ENCODE measurements around the gene C10orf67. TPM values are rescaled to one million over a fixed set of nuclear protein-coding genes. Genes with fewer than 3 reads are reported as not detected.

Gene C10orf67
- total RNA-seq, 1 donor from 2014 or later: not detected

DNA sequence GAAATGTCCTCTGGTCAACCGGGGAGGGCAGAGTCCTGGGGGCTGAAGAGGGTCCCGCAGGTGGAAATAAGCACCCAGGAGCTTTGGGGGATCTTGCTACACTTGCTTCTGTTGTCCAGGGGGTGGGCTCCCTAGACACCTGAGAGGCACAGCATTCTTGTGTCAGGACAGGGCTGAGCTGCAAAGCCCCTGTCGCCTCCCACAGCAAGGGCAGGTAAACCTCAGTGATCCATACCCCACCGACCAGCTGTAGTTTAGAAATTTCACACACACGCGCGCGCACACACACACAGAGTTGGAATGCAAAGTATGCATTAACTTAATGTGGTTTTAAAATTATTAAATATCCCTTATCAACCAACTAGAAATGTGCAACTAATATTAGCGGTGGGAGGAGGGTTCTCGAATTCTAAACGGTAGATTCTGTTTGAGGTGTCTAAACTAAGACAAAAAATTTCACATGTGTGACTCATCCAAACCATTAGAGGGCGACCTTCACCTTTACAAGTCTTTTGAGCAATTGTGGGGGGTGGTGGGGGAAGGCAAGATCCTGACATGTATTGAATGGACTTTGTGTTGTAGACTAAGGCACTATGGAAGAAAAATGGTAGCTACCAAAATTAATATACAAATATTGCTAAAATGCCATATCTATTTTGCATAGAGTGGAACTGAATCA is 186.8 kb downstream of the C10orf67 start:
- intact Hi-C loops (cut with DNase I): no loop called here
- H3K4me3 ChIP-seq: no peak overlapping the region
- DNase-seq (ENCODE audit: extremely low spot score in 2 of 2): no peak

DNA sequence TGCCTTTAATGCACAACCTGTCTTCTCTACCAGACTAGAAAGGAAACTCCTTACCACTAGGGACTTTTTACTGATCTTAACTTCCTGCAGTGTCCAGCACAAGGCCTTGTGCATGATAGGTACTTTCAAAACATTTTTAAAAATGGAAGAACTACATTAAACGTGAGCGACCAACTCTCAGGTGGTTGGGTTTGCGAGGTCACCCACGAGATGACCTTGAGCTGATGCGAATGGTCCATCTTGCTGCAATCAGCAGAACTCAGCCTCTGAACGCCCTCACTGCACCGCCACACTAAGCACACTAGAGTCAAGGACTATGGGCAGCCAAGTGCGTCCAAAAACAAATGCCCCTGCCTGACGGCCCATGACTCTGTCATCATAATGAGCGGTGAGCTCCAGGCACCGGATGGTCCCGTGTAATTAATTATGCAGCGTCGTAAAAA is 187.3 kb downstream of the C10orf67 start:
- Histone ChIP-seq H3K4me3 (no peak overlapping the region), H3K4me1 (no peaks in the 10 kb centered on the region), H3K27ac (no peak overlapping the region), H3K36me3 (no peaks in the 10 kb centered on the region), H3K27me3 (no peaks in the 10 kb centered on the region), H3K9me3 (no peaks in the 10 kb centered on the region)
- TF ChIP-seq POLR2AphosphoS5 (IDR thresholded peaks at IDR 0.05; ENCODE audit: insufficient read depth in 1 of 2, low read depth in 1 of 2) (no peak), POLR2A (IDR thresholded peaks at IDR 0.05) (no peak)
- TF ChIP-seq, protein P1, sequence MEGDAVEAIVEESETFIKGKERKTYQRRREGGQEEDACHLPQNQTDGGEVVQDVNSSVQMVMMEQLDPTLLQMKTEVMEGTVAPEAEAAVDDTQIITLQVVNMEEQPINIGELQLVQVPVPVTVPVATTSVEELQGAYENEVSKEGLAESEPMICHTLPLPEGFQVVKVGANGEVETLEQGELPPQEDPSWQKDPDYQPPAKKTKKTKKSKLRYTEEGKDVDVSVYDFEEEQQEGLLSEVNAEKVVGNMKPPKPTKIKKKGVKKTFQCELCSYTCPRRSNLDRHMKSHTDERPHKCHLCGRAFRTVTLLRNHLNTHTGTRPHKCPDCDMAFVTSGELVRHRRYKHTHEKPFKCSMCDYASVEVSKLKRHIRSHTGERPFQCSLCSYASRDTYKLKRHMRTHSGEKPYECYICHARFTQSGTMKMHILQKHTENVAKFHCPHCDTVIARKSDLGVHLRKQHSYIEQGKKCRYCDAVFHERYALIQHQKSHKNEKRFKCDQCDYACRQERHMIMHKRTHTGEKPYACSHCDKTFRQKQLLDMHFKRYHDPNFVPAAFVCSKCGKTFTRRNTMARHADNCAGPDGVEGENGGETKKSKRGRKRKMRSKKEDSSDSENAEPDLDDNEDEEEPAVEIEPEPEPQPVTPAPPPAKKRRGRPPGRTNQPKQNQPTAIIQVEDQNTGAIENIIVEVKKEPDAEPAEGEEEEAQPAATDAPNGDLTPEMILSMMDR (IDR thresholded peaks at IDR 0.05): no peak
- intact Hi-C loops (cut with DNase I): no loop called here
- no peak for DNase-seq (ENCODE audit: extremely low spot score in 2 of 2)

More for the DNA sequence above, 186.8 kb downstream of the C10orf67 start:
- TF ChIP-seq POLR2A (IDR thresholded peaks at IDR 0.05) (no peak), POLR2AphosphoS5 (IDR thresholded peaks at IDR 0.05; ENCODE audit: insufficient read depth in 1 of 2, low read depth in 1 of 2) (no peak)
- TF ChIP-seq, protein P1 (IDR thresholded peaks at IDR 0.05): no peak
- Histone ChIP-seq H3K27ac (no peak overlapping the region), H3K4me1 (no peaks in the 10 kb centered on the region), H3K36me3 (no peaks in the 10 kb centered on the region), H3K9me3 (no peaks in the 10 kb centered on the region), H3K27me3 (no peaks in the 10 kb centered on the region)

DNA sequence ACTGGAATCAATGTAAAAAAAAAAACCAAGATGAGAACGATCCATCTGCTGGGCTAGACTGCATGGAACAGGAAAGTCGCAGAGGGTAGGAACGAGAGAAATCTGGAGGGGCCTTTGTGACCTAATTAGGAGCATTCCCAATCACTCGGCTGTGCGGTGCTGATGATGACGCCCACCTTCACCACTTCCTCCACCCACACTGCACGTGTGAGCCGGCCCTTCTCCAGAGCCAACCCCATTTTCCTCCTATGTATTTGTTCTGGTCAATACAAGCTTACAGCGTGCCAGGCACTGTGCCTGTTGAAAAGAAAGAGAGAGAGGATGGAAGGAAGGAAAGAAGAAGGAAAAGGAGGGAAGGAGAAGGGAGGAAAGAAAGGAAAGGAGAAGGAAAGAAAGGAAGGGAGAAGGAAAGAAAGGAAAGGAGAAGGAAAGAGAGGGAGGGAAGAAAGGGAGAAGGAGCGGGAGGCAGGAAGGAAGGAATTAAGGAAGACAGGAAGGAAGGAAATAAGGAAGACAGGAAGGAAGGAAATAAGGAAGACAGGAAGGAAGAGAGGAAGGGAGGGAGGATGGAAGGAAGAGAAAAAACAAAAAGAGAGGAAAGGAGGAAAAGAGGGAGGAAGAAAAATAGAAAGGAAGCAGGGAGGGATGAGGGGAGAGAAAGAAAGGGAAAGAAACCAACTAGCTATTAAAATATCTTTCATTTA is 188.0 kb downstream of the C10orf67 start:
- no peaks in the 10 kb centered on the region for H3K27me3 ChIP-seq
- H3K27ac ChIP-seq: no peak overlapping the region
- intact Hi-C loops (cut with DNase I): no loop called here
- TF ChIP-seq POLR2AphosphoS5 (IDR thresholded peaks at IDR 0.05; ENCODE audit: insufficient read depth in 1 of 2, low read depth in 1 of 2) (no peak), POLR2A (IDR thresholded peaks at IDR 0.05) (no peak)
- TF ChIP-seq, protein P1 (IDR thresholded peaks at IDR 0.05): no peak
- DNase-seq (ENCODE audit: extremely low spot score in 2 of 2): no peak
- H3K4me1 ChIP-seq: no peaks in the 10 kb centered on the region
- H3K9me3 ChIP-seq: no peaks in the 10 kb centered on the region
- H3K4me3 ChIP-seq: no peak overlapping the region
- H3K36me3 ChIP-seq: no peaks in the 10 kb centered on the region

DNA sequence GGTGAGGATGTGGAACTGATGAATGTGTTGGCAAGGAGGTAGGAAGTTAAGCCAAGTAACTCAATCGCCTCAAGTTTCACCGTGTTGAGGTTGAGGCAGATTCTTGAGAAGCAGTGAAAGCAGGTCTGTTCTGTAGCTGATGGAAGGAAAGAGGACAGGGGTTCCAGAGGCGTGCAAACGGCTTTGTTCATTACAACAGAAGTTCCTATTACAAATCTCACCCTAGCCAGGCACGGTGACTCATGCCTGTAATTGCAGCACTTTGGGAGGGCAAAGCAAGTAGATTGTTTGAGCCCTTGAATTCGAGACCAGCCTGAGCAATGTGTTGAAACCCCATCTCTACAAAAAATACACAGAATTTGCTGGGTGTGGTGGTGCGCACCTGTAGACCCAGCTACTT is 189.4 kb downstream of the C10orf67 start:
- intact Hi-C loops (cut with DNase I): no loop called here
- H3K27me3 ChIP-seq: no peaks in the 10 kb centered on the region
- no peaks in the 10 kb centered on the region for H3K36me3 ChIP-seq

More for the DNA sequence above, 189.4 kb downstream of the C10orf67 start:
- Histone ChIP-seq H3K4me1 (no peaks in the 10 kb centered on the region), H3K27ac (no peak overlapping the region), H3K9me3 (no peaks in the 10 kb centered on the region), H3K4me3 (no peak overlapping the region)
- TF ChIP-seq, protein P1 (IDR thresholded peaks at IDR 0.05): no peak
- no peak for TF ChIP-seq POLR2A (IDR thresholded peaks at IDR 0.05)
- no peak for TF ChIP-seq POLR2AphosphoS5 (IDR thresholded peaks at IDR 0.05; ENCODE audit: insufficient read depth in 1 of 2, low read depth in 1 of 2)
- no peak for DNase-seq (ENCODE audit: extremely low spot score in 2 of 2)

MicroRNA genes within 50 kb of the gene (microRNA counts, 767-probe panel; counts per million panel counts)
- 238 to 261 counts per million in 2 donors for microRNA hsa-miR-1254

Small RNAs within 50 kb of the gene (microRNA-seq; reads per million reads assigned to microRNA genes)
- not detected for gene MIR1254-2 (ENCODE audit: borderline number of aligned reads, borderline replicate concordance)

Small RNAs within 50 kb of the gene (small RNA-seq; reads per million reads assigned to genes)
- not detected for gene MIR1254-2
- not detected for gene RF00561

Other genes with a start within 250 kb of the C10orf67 start
- 15.2 TPM for gene MSRB2, start 249.2 kb downstream of the C10orf67 start, total RNA-seq
- gene PTF1A, start 152.5 kb downstream of the C10orf67 start, total RNA-seq: not detected
- 8.1 TPM for gene OTUD1, start 94.3 kb upstream of the C10orf67 start, total RNA-seq